ENCODE measurements around the gene ATOSA. TPM values are rescaled to one million over a fixed set of nuclear protein-coding genes. Genes with fewer than 3 reads are reported as not detected.
A peak's percentile ranks its signal among the peaks of the same experiment; 100 is the strongest.

The ATOSA gene
- total RNA-seq, 1 donor from 2014 or later: 26.8 TPM

GRCh38 chr15:52717481-52717880 is 38.3 kb upstream of the ATOSA start:
- Histone ChIP-seq H3K27ac (no peak overlapping the region), H4K20me1 (ENCODE audit: low read depth) (no peaks in the 10 kb centered on the region), H3K4me2 (no peak overlapping the region), H3F3A (ENCODE audit: low read depth) (no peaks in the 10 kb centered on the region), H2AFZ (replicated peaks) (peak overlapping the region; percentile 84), H3K27me3 (no peaks in the 10 kb centered on the region), H3K4me1 (peaks cover 6% of the 10 kb centered on the region), H3K4me3 (no peak overlapping the region), H3K79me2 (ENCODE audit: low read depth) (no peaks in the 10 kb centered on the region), H3K9me3 (ENCODE audit: low read depth) (no peaks in the 10 kb centered on the region), H3K36me3 (no peaks in the 10 kb centered on the region), H3K9ac (no peak overlapping the region)
- no peak for DNase-seq (ENCODE audit: low spot score)
- Mint-ChIP-seq H3K9me3 (peaks cover 3% of the 10 kb centered on the region), H3K36me3 (no peaks in the 10 kb centered on the region), H3K27me3 (ENCODE audit: insufficient read depth, low read depth) (peaks cover 3% of the 10 kb centered on the region), H3K27ac (no peak overlapping the region), H3K4me3 (no peak overlapping the region), H3K4me1 (peaks cover 17% of the 10 kb centered on the region)
- TF ChIP-seq EZH2phosphoT487 (IDR thresholded peaks at IDR 0.05): no peak
- no peak for TF ChIP-seq CTCF (IDR thresholded peaks at IDR 0.05)
- no peak for TF ChIP-seq EZH2 (IDR thresholded peaks at IDR 0.05)

GRCh38 chr15:52716536-52716935 is 37.3 kb upstream of the ATOSA start:
- Histone ChIP-seq H2AFZ (replicated peaks) (no peak overlapping the region), H3K79me2 (ENCODE audit: low read depth) (no peaks in the 10 kb centered on the region), H3K27ac (no peak overlapping the region), H3K9me3 (ENCODE audit: low read depth) (no peaks in the 10 kb centered on the region), H3K27me3 (no peaks in the 10 kb centered on the region), H3K4me1 (peaks cover 6% of the 10 kb centered on the region), H3K9ac (no peak overlapping the region), H3K36me3 (no peaks in the 10 kb centered on the region), H3F3A (ENCODE audit: low read depth) (no peaks in the 10 kb centered on the region), H4K20me1 (ENCODE audit: low read depth) (no peaks in the 10 kb centered on the region), H3K4me2 (no peak overlapping the region), H3K4me3 (no peak overlapping the region)
- TF ChIP-seq EZH2 (IDR thresholded peaks at IDR 0.05) (no peak), CTCF (IDR thresholded peaks at IDR 0.05) (no peak), EZH2phosphoT487 (IDR thresholded peaks at IDR 0.05) (no peak)
- Mint-ChIP-seq H3K9me3 (peaks cover 3% of the 10 kb centered on the region), H3K36me3 (no peaks in the 10 kb centered on the region), H3K27me3 (ENCODE audit: insufficient read depth, low read depth) (peaks cover 3% of the 10 kb centered on the region), H3K4me3 (no peak overlapping the region), H3K4me1 (peaks cover 18% of the 10 kb centered on the region), H3K27ac (no peak overlapping the region)
- DNase-seq (ENCODE audit: low spot score): no peak

- peaks cover 19% of the 10 kb centered on the region for H3K4me1 Mint-ChIP-seq
- H3K36me3 Mint-ChIP-seq: no peaks in the 10 kb centered on the region
- no peak for DNase-seq (ENCODE audit: low spot score)
- no peak for TF ChIP-seq CTCF (IDR thresholded peaks at IDR 0.05)
- peaks cover 3% of the 10 kb centered on the region for H3K9me3 Mint-ChIP-seq
- no peak overlapping the region for H3K27ac Mint-ChIP-seq
- Histone ChIP-seq H3F3A (ENCODE audit: low read depth) (peaks cover 3% of the 10 kb centered on the region), H3K36me3 (no peaks in the 10 kb centered on the region), H3K27me3 (no peaks in the 10 kb centered on the region), H2AFZ (replicated peaks) (no peak overlapping the region), H3K4me2 (no peak overlapping the region), H3K4me3 (no peak overlapping the region), H4K20me1 (ENCODE audit: low read depth) (no peaks in the 10 kb centered on the region), H3K9ac (no peak overlapping the region), H3K4me1 (peaks cover 6% of the 10 kb centered on the region), H3K79me2 (ENCODE audit: low read depth) (no peaks in the 10 kb centered on the region), H3K9me3 (ENCODE audit: low read depth) (no peaks in the 10 kb centered on the region), H3K27ac (no peak overlapping the region)
- peaks cover 3% of the 10 kb centered on the region for H3K27me3 Mint-ChIP-seq (ENCODE audit: insufficient read depth, low read depth)
- no peak overlapping the region for H3K4me3 Mint-ChIP-seq
Observed at GRCh38 chr15:52715411-52715810, 36.2 kb upstream of the ATOSA start.

GRCh38 chr15:52714968-52715367 is 35.8 kb upstream of the ATOSA start:
- Mint-ChIP-seq H3K36me3 (no peaks in the 10 kb centered on the region), H3K4me1 (peaks cover 24% of the 10 kb centered on the region), H3K4me3 (no peak overlapping the region), H3K27me3 (ENCODE audit: insufficient read depth, low read depth) (peaks cover 3% of the 10 kb centered on the region), H3K9me3 (peaks cover 3% of the 10 kb centered on the region), H3K27ac (no peak overlapping the region)
- TF ChIP-seq EZH2phosphoT487 (IDR thresholded peaks at IDR 0.05): no peak
- no peak for TF ChIP-seq CTCF (IDR thresholded peaks at IDR 0.05)
- no peak for TF ChIP-seq EZH2 (IDR thresholded peaks at IDR 0.05)
- H3K9ac ChIP-seq: no peak overlapping the region
- H4K20me1 ChIP-seq (ENCODE audit: low read depth): no peaks in the 10 kb centered on the region
- H3K9me3 ChIP-seq (ENCODE audit: low read depth): no peaks in the 10 kb centered on the region
- H3K4me3 ChIP-seq: no peak overlapping the region
- H3K4me2 ChIP-seq: no peak overlapping the region
- H3F3A ChIP-seq (ENCODE audit: low read depth): peaks cover 7% of the 10 kb centered on the region
- DNase-seq (ENCODE audit: low spot score): no peak
- H3K27me3 ChIP-seq: no peaks in the 10 kb centered on the region
- no peak overlapping the region for H2AFZ ChIP-seq (replicated peaks)
- no peak overlapping the region for H3K27ac ChIP-seq
- H3K79me2 ChIP-seq (ENCODE audit: low read depth): no peaks in the 10 kb centered on the region
- H3K36me3 ChIP-seq: no peaks in the 10 kb centered on the region
- peaks cover 8% of the 10 kb centered on the region for H3K4me1 ChIP-seq
